Liver (tissue), 9 donors: ENCODE results near the gene TATDN2. TPM values are rescaled to one million over a fixed set of nuclear protein-coding genes. Genes with fewer than 3 reads are reported as not detected.

Experiments used
- DNase-seq: peaks from one replicate; pipeline ENCODE4 v3.0.0-alpha.2; 2017; ENCODE audit warnings: low spot score
- H3K27ac ChIP-seq, 2 donors: one replicate each; pipeline ENCODE4 v1.7.0; 2013; ENCODE audit warnings: inconsistent platforms in 2 of 2, low read length in 2 of 2, control low read depth in 1 of 2, low read depth in 1 of 2, mild to moderate bottlenecking in 1 of 2
- H3K27me3 ChIP-seq, 4 donors: one replicate each; pipeline versions ENCODE4 v1.6.1 to v1.7.0; 2013; ENCODE audit warnings: low read length in 3 of 4, inconsistent platforms in 1 of 4, mild to moderate bottlenecking in 1 of 4, moderate library complexity in 1 of 4; ENCODE audit not compliant: control insufficient read depth in 4 of 4, insufficient read depth in 4 of 4
- H3K36me3 ChIP-seq, 4 donors: one replicate each; pipeline versions ENCODE4 v1.6.1 to v1.7.0; 2013; ENCODE audit warnings: low read length in 3 of 4, mild to moderate bottlenecking in 3 of 4, low read depth in 1 of 4, moderate library complexity in 1 of 4; ENCODE audit not compliant: control insufficient read depth in 4 of 4, insufficient read depth in 3 of 4
- H3K4me1 ChIP-seq, 4 donors: one replicate each; pipeline versions ENCODE4 v1.6.1 to v1.7.0; 2013; ENCODE audit warnings: low read length in 3 of 4, mild to moderate bottlenecking in 3 of 4, moderate library complexity in 1 of 4; ENCODE audit not compliant: control insufficient read depth in 4 of 4, insufficient read depth in 4 of 4
- H3K4me3 ChIP-seq, 3 donors: one replicate each; pipeline versions ENCODE4 v1.6.1 to v1.7.0; 2013; ENCODE audit warnings: low read length in 3 of 3, control low read depth in 1 of 3, low read depth in 1 of 3, mild to moderate bottlenecking in 1 of 3
- H3K9ac ChIP-seq, 2 donors: one replicate each; pipeline ENCODE4 v1.7.0; 2013; ENCODE audit warnings: low read length in 2 of 2, mild to moderate bottlenecking in 2 of 2, moderate library complexity in 2 of 2, control low read depth in 1 of 2, low read depth in 1 of 2
- H3K9me3 ChIP-seq, 4 donors: one replicate each; pipeline versions ENCODE4 v1.6.1 to v1.7.0; 2013; ENCODE audit warnings: low read length in 3 of 4; ENCODE audit not compliant: control insufficient read depth in 4 of 4
- ATF3 ChIP-seq: IDR thresholded peaks from 2 replicates; pipeline ENCODE4 v1.6.1; 2016; ENCODE audit warnings: antibody characterized with exemption
- CTCF ChIP-seq: fragments of 150-350 bp; IDR thresholded peaks from 2 replicates; pipeline ENCODE4 v1.5.1; 2017; ENCODE audit warnings: improper control_type of control experiment, low read depth, low read length; ENCODE audit not compliant: missing input control
- EGR1 ChIP-seq, 2 donors: IDR thresholded peaks; 2 replicates each; pipeline ENCODE4 v1.6.1; 2016 to 2018; ENCODE audit warnings: antibody characterized with exemption in 2 of 2, low read depth in 2 of 2
- FOXA2 ChIP-seq: IDR thresholded peaks from 2 replicates; pipeline ENCODE4 v1.6.1; 2016; ENCODE audit warnings: antibody characterized with exemption
- GABPA ChIP-seq, 2 donors: IDR thresholded peaks in 1 of 2; conservative IDR thresholded peaks in 1 of 2; 2 replicates each; pipeline ENCODE4 v1.6.1; 2016; ENCODE audit warnings: antibody characterized with exemption in 2 of 2, mild to moderate bottlenecking in 1 of 2, moderate library complexity in 1 of 2
- HNF4A ChIP-seq, 2 donors: conservative IDR thresholded peaks; 2 replicates each; pipeline ENCODE4 v1.6.1; 2016; ENCODE audit warnings: antibody characterized with exemption in 2 of 2, mild to moderate bottlenecking in 2 of 2
- HNF4G ChIP-seq: IDR thresholded peaks from 2 replicates; pipeline ENCODE4 v1.6.1; 2016; ENCODE audit warnings: antibody characterized with exemption
- JUND ChIP-seq, 2 donors: IDR thresholded peaks; 2 replicates each; pipeline ENCODE4 v1.6.1; 2016; ENCODE audit warnings: antibody characterized with exemption in 2 of 2
- MAX ChIP-seq: IDR thresholded peaks from 2 replicates; pipeline ENCODE4 v1.6.1; 2016; ENCODE audit warnings: antibody characterized with exemption
- NR2F2 ChIP-seq: IDR thresholded peaks from 2 replicates; pipeline ENCODE4 v1.6.1; 2016; ENCODE audit warnings: antibody characterized with exemption
- REST ChIP-seq: IDR thresholded peaks from 2 replicates; pipeline ENCODE4 v1.6.1; 2016; ENCODE audit warnings: antibody characterized with exemption, mild to moderate bottlenecking
- RXRA ChIP-seq, 2 donors: IDR thresholded peaks; 2 replicates each; pipeline ENCODE4 v1.6.1; 2017 to 2018; ENCODE audit warnings: antibody characterized with exemption in 2 of 2, mild to moderate bottlenecking in 1 of 2
- TAF1 ChIP-seq: conservative IDR thresholded peaks from 2 replicates; pipeline ENCODE4 v1.6.1; 2016; ENCODE audit warnings: antibody characterized with exemption, mild to moderate bottlenecking
- YY1 ChIP-seq: IDR thresholded peaks from 2 replicates; pipeline ENCODE4 v1.6.1; 2016; ENCODE audit warnings: antibody characterized with exemption, mild to moderate bottlenecking
- ZBTB33 ChIP-seq: IDR thresholded peaks from 2 replicates; pipeline ENCODE4 v1.6.1; 2016; ENCODE audit warnings: antibody characterized with exemption
- WGBS: extraction: QIAGEN DNeasy Blood & Tissue Kit; methylation state at CpG from one replicate; pipeline ENCODE4 v1.1.7; 2013; 5-methylcytosine and 5-hydroxymethylcytosine counted together
- polyA plus RNA-seq, 2 donors: library from polyadenylated mRNA; stranded (reverse) in 1 of 2; unstranded in 1 of 2; fragments of 200-250 nt in 1 of 2; fragments of >200 nt in 1 of 2; fragmentation: Nextera tagmentation in 1 of 2; extraction: Ambion mirVana in 1 of 2; gene quantifications; one replicate each; pipeline versions ENCODE4 v1.2.1 to v1.2.3, GENCODE V29; 2013 to 2015
- total RNA-seq, 2 donors: library from RNA; depleted of rRNA; stranded (reverse); fragments of >200 nt; gene quantifications; one replicate each; pipeline ENCODE4 v1.2.3, GENCODE V29; 2014
- donor health status: healthy.
- donor health status: healthy.
- donor health status: healthy.
- donor health status: healthy.
- donor health status: healthy.

The TATDN2 gene
- total and polyA plus RNA-seq, 4 donors = 3.7 to 14.2 (median 9.0) TPM

GRCh38 chr3:10279384-10280176 is 31.3 kb downstream of the TATDN2 start:
- no peak overlapping the region for H3K9ac ChIP-seq
- DNase-seq = no peak
- H3K27me3 ChIP-seq = no peaks in the 10 kb centered on the region
- peaks cover 0 to 2% (median under 1%) of the 10 kb centered on the region in 4 donors for H3K4me1 ChIP-seq
- H3K36me3 ChIP-seq = peaks cover 9 to 53% (median 28%) of the 10 kb centered on the region in 4 donors
- no peaks in the 10 kb centered on the region for H3K9me3 ChIP-seq
- TF ChIP-seq ZBTB33 (no peak), ATF3 (no peak), RXRA (IDR thresholded peaks at IDR 0.05) (no peak), GABPA (IDR thresholded peaks at IDR 0.05 in 1 of 2, conservative IDR thresholded peaks at IDR 0.05 in 1 of 2) (no peak)
- H3K4me3 ChIP-seq = no peak overlapping the region
- H3K27ac ChIP-seq = no peak overlapping the region
- WGBS = 96% methylated on average over 13 of the region's 13 CpGs

GRCh38 chr3:10280177-10280529 is 31.9 kb downstream of the TATDN2 start:
- H3K27me3 ChIP-seq = no peaks in the 10 kb centered on the region
- TF ChIP-seq TAF1 = no peak
- H3K4me3 ChIP-seq = no peak overlapping the region
- no peak overlapping the region for H3K27ac ChIP-seq
- no peak overlapping the region for H3K9ac ChIP-seq
- no peak for DNase-seq
- WGBS = 92% methylated on average over 5 of the region's 5 CpGs
- no peaks in the 10 kb centered on the region for H3K9me3 ChIP-seq
- peaks cover 9 to 53% (median 28%) of the 10 kb centered on the region in 4 donors for H3K36me3 ChIP-seq
- no peaks in the 10 kb centered on the region for H3K4me1 ChIP-seq

- Histone ChIP-seq H3K36me3 (peaks cover 9 to 53% (median 28%) of the 10 kb centered on the region in 4 donors), H3K9ac (no peak overlapping the region), H3K27ac (no peak overlapping the region), H3K9me3 (no peaks in the 10 kb centered on the region), H3K27me3 (no peaks in the 10 kb centered on the region), H3K4me1 (no peaks in the 10 kb centered on the region), H3K4me3 (no peak overlapping the region)
- DNase-seq = no peak
- 89% methylated on average over 6 of the region's 6 CpGs for WGBS
- TF ChIP-seq TAF1 (no peak), EGR1 (IDR thresholded peaks at IDR 0.05; ENCODE audit: low read depth in 2 of 2) (no peak), GABPA (IDR thresholded peaks at IDR 0.05 in 1 of 2, conservative IDR thresholded peaks at IDR 0.05 in 1 of 2) (no peak), NR2F2 (no peak), HNF4A (conservative IDR thresholded peaks at IDR 0.05) (no peak), MAX (no peak), FOXA2 (no peak), RXRA (IDR thresholded peaks at IDR 0.05) (no peak), JUND (IDR thresholded peaks at IDR 0.05) (no peak), CTCF (no peak), REST (no peak), HNF4G (no peak), YY1 (no peak)
Measured at GRCh38 chr3:10280571-10280970, 32.3 kb downstream of the TATDN2 start.
